22Rv1 (cell line): ENCODE data around the gene AQP11.

Experiments used
- H3K27ac ChIP-seq: fragments of 450-650 bp; 2 replicates; pipeline ENCODE4 v1.5.1; 2017
- CTCF ChIP-seq: fragments of 450-650 bp; IDR thresholded peaks from 2 replicates; pipeline ENCODE4 v1.5.1; 2017; ENCODE audit warnings: mild to moderate bottlenecking
- ZFX ChIP-seq: fragments of 450-650 bp; IDR thresholded peaks from 2 replicates; pipeline ENCODE4 v1.6.1; 2017; ENCODE audit warnings: antibody characterized with exemption, borderline replicate concordance

The AQP11 gene

DNA sequence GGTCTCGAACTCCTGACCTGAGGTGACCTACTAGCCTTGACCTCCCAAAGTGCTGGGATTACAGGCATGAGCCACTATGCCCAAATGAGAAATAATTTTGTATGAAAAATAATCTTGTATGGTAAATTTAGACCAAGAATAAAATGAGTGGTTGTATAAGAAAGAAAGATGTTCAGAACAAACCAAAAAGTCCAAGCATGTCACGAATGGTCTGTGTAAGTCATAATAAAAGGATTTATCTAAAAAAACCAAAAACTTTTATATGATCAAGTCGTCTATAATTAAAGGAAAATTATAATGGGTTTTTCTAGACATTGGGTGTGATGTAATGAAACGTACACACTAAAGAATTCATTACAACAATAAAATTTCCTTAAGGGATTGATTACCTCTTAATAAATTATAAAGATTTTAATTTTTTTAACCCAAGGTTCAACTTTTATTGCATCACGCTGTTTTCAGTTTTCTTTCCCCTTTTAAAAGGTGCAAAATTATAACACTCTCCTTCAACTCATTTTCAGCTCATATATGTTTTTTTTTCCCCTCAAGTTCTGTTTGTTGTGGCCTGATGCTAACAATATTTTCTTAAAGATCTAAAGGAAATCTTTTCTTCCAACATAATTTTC lies 8.9 kb upstream of the AQP11 start:
- no peak for TF ChIP-seq ZFX
- no peak for TF ChIP-seq CTCF
- no peak overlapping the region for H3K27ac ChIP-seq

GRCh38 chr11:77589181-77589520 lies 602 bp upstream of the AQP11 start:
- TF ChIP-seq ZFX (no peak), CTCF (no peak)
- peak overlapping the region; percentile 79 for H3K27ac ChIP-seq

GRCh38 chr11:77590194-77590782 lies 535 bp downstream of the AQP11 start:
- H3K27ac ChIP-seq = peak overlapping the region; percentile 79
- TF ChIP-seq CTCF = no peak

DNA sequence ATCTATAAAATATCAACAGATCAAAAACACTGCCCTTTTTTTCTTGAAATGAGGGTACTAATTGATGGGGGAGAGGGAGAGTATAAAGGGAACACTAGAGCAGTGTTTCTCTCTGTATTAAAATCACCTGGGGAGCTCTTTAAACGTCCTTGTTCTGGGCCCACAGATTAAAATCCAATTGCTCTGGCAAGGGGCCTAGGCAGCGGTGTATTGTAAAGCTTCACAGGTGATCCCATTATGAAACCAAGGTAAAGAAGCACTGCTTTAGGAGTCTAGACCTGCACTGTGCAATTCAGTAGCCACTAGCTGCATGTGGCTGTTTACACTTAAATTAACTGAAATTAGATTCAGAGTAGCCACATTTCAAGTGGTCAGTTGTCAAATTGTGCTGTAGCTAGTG lies 3.0 kb downstream of the AQP11 start:
- TF ChIP-seq ZFX = no peak
- no peak for TF ChIP-seq CTCF
- no peak overlapping the region for H3K27ac ChIP-seq

DNA sequence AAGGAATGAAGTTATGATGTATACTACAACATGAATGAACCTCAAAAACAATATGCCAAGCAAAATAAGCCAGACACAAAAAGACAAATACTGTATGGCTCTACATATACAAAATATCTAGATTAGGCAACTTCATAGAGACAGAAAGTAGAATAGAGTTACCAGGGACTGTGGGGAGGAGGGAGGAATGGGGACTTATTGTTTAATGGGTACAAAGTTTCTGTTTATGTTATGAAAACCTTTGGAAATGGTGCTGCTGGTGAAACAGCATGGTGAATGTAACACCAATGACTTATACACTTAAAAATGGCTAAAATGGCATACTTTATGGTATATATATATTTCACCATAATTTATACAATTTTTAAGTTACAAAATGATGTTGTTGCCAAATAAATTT lies 4.1 kb downstream of the AQP11 start:
- H3K27ac ChIP-seq = no peak overlapping the region
- no peak for TF ChIP-seq CTCF
- no peak for TF ChIP-seq ZFX

DNA sequence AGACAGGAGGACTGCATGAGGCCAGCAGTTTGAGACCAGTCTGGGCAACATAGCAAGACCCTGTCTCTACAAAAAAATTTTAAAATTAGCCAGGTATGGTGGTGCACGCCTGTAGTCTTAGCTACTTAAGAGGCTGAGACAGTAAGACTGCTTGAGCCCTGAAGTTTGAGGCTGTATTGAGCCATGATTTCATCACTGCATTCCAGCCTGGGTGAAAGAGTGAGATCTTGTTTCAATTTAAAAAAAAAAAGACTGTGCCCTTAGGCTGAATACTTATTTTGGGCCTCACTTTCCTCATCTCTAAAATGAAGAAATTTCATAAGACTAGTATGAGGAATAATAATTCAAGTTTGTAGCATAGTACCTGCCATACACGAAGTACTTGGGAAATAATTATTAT lies 6.9 kb downstream of the AQP11 start:
- TF ChIP-seq CTCF (no peak), ZFX (no peak)

GRCh38 chr11:77598195-77598594 lies 8.4 kb downstream of the AQP11 start:
- no peak overlapping the region for H3K27ac ChIP-seq
- TF ChIP-seq ZFX = no peak
- no peak for TF ChIP-seq CTCF

More for the DNA sequence above, 6.9 kb downstream of the AQP11 start:
- H3K27ac ChIP-seq = no peak overlapping the region
